CD14-positive monocyte (primary cell): Measurements from ENCODE around the gene DHX9. TPM values are rescaled to one million over a fixed set of nuclear protein-coding genes. Genes with fewer than 3 reads are reported as not detected.

Source experiments
- DNase-seq, 3 donors: peaks; one replicate each; pipeline ENCODE4 v3.0.0-alpha.2; 2011 to 2022
- H2AFZ ChIP-seq: 2 replicates; pipeline ENCODE4 v1.6.0; 2012; ENCODE audit warnings: mild to moderate bottlenecking, low read depth, low read length, inconsistent platforms; ENCODE audit not compliant: insufficient read depth, poor library complexity, severe bottlenecking
- H3K27ac ChIP-seq, 2 donors: 1 replicate in 1 of 2; 2 replicates in 1 of 2; pipeline ENCODE4 v1.5.1; 2012 to 2013; ENCODE audit warnings: low read length in 2 of 2, control low read depth in 1 of 2, inconsistent platforms in 1 of 2, low read depth in 1 of 2, mild to moderate bottlenecking in 1 of 2
- H3K27me3 ChIP-seq, 2 donors: one replicate each; pipeline versions ENCODE4 v1.6.0 to v1.6.1; 2011 to 2013; ENCODE audit warnings: low read length in 2 of 2; ENCODE audit not compliant: control insufficient read depth in 2 of 2, insufficient read depth in 2 of 2
- H3K36me3 ChIP-seq, 2 donors: replicated peaks in 1 of 2; 1 replicate in 1 of 2; 2 replicates in 1 of 2; pipeline versions ENCODE4 v1.5.1 to v1.6.1; 2012 to 2013; ENCODE audit warnings: low read length in 2 of 2, control low read depth in 1 of 2, inconsistent platforms in 1 of 2, mild to moderate bottlenecking in 1 of 2; ENCODE audit not compliant: insufficient read depth in 2 of 2, control insufficient read depth in 1 of 2
- H3K4me1 ChIP-seq, 2 donors: 1 replicate in 1 of 2; 2 replicates in 1 of 2; pipeline versions ENCODE4 v1.5.1 to v1.6.1; 2012 to 2013; ENCODE audit warnings: low read length in 2 of 2, control low read depth in 1 of 2, inconsistent platforms in 1 of 2, mild to moderate bottlenecking in 1 of 2, moderate library complexity in 1 of 2; ENCODE audit not compliant: insufficient read depth in 2 of 2, control insufficient read depth in 1 of 2
- H3K4me2 ChIP-seq: replicated peaks from 2 replicates; pipeline ENCODE3; 2012; ENCODE audit warnings: low read length, moderate library complexity, mild to moderate bottlenecking; ENCODE audit not compliant: poor library complexity, severe bottlenecking; ENCODE audit errors: extremely low read depth
- H3K4me3 ChIP-seq, 3 experiments: fragments of 200-600 bp in 1 of 3; sonication (generic) in 1 of 3; replicated peaks in 1 of 3; 1 replicate in 2 of 3; 2 replicates in 1 of 3; pipeline ENCODE4 v1.5.1; 2011 to 2013; ENCODE audit warnings: low read length in 3 of 3, mild to moderate bottlenecking in 3 of 3, control low read depth in 2 of 3, low read depth in 2 of 3, inconsistent platforms in 1 of 3, moderate library complexity in 1 of 3
- H3K79me2 ChIP-seq: 2 replicates; pipeline ENCODE4 v1.6.0; 2012; ENCODE audit warnings: mild to moderate bottlenecking, control low read depth, inconsistent platforms, low read length, moderate library complexity; ENCODE audit not compliant: insufficient read depth
- H3K9ac ChIP-seq: 2 replicates; pipeline ENCODE4 v1.6.0; 2017; ENCODE audit warnings: low read length, mild to moderate bottlenecking; ENCODE audit not compliant: insufficient read depth, poor library complexity, severe bottlenecking
- H3K9me3 ChIP-seq, 2 donors: replicated peaks in 1 of 2; 1 replicate in 1 of 2; 2 replicates in 1 of 2; pipeline versions ENCODE4 v1.5.1 to v1.6.1; 2012 to 2013; ENCODE audit warnings: low read length in 2 of 2, control low read depth in 1 of 2; ENCODE audit not compliant: control insufficient read depth in 1 of 2, insufficient read depth in 1 of 2
- H4K20me1 ChIP-seq: 2 replicates; pipeline ENCODE4 v1.6.0; 2012; ENCODE audit warnings: mild to moderate bottlenecking, low read length, control low read depth, moderate library complexity; ENCODE audit not compliant: insufficient read depth
- H3K27ac Mint-ChIP-seq, 7 donors: one replicate each; pipeline ENCODE4 v1.8.0; 2020; ENCODE audit warnings: mild to moderate bottlenecking in 7 of 7, mixed read lengths in 7 of 7, moderate library complexity in 6 of 7, inconsistent platforms in 2 of 7
- H3K27me3 Mint-ChIP-seq, 3 donors: one replicate each; pipeline ENCODE4 v1.8.0; 2021 to 2022; ENCODE audit warnings: low read depth in 3 of 3, mild to moderate bottlenecking in 3 of 3, mixed read lengths in 3 of 3, moderate library complexity in 3 of 3, inconsistent platforms in 1 of 3
- H3K36me3 Mint-ChIP-seq, 2 donors: one replicate each; pipeline ENCODE4 v1.8.0; 2020; ENCODE audit warnings: mixed read lengths in 2 of 2, inconsistent platforms in 1 of 2, mild to moderate bottlenecking in 1 of 2
- H3K4me1 Mint-ChIP-seq: one replicate; pipeline ENCODE4 v1.8.0; 2020; ENCODE audit warnings: mild to moderate bottlenecking, mixed read lengths
- H3K4me3 Mint-ChIP-seq, 2 donors: one replicate each; pipeline ENCODE4 v1.8.0; 2020; ENCODE audit warnings: mild to moderate bottlenecking in 2 of 2, mixed read lengths in 2 of 2, moderate library complexity in 1 of 2
- H3K9me3 Mint-ChIP-seq, 7 donors: one replicate each; pipeline ENCODE4 v1.8.0; 2020 to 2022; ENCODE audit warnings: mixed read lengths in 7 of 7, mild to moderate bottlenecking in 6 of 7, moderate library complexity in 6 of 7, inconsistent platforms in 2 of 7
- CTCF ChIP-seq: fragments of 200-600 bp; IDR thresholded peaks from one replicate; pipeline ENCODE4 v1.8.0; 2022; ENCODE audit warnings: antibody characterized with exemption, mild to moderate bottlenecking
- WGBS: methylation state at CpG from one replicate; pipeline ENCODE4 v1.1.5; 2013; ENCODE audit warnings: missing lambda C conversion rate; ENCODE audit not compliant: insufficient coverage; 5-methylcytosine and 5-hydroxymethylcytosine counted together
- intact Hi-C, 2 donors: fragments of 100-400 bp; cut with micrococcal nuclease; formaldehyde crosslinking; loops; one replicate each; pipeline versions ENCODE4 v1.15.0 to v1.15.1; 2023
- polyA plus RNA-seq, 3 donors: library from polyadenylated mRNA; depleted of rRNA in 1 of 3; unstranded in 2 of 3; stranded (reverse) in 1 of 3; fragments of 300-500 nt in 2 of 3; fragments of >200 nt in 1 of 3; fragmentation: Illumina TruSeq in 2 of 3; gene quantifications; 1 replicate in 2 of 3; 2 replicates in 1 of 3; pipeline ENCODE4 v1.2.3, GENCODE V29; 2012 to 2021

Gene DHX9
- polyA plus RNA-seq, 3 donors: 57.9 to 71.5 (median 58.5) TPM

- H3K4me1 Mint-ChIP-seq: no peaks in the 10 kb centered on the region
- H3K27ac Mint-ChIP-seq: no peak overlapping the region
- no peaks in the 10 kb centered on the region for H3K27me3 Mint-ChIP-seq
- Histone ChIP-seq H4K20me1 (peaks cover 68% of the 10 kb centered on the region), H3K27me3 (no peaks in the 10 kb centered on the region), H3K36me3 (peaks cover 100% of the 10 kb centered on the region in 2 donors), H3K27ac (no peak overlapping the region), H2AFZ (no peak overlapping the region), H3K4me1 (no peaks in the 10 kb centered on the region), H3K9me3 (no peaks in the 10 kb centered on the region), H3K4me3 (no peak overlapping the region), H3K4me2 (no peak overlapping the region), H3K79me2 (no peaks in the 10 kb centered on the region), H3K9ac (no peak overlapping the region)
- peaks cover 88 to 92% of the 10 kb centered on the region in 2 donors for H3K36me3 Mint-ChIP-seq
- H3K4me3 Mint-ChIP-seq: no peak overlapping the region
- no peak for TF ChIP-seq CTCF
- DNase-seq: no peak
- intact Hi-C loops: loop anchor here in 1 of 2 donors (10.0 kb wide), 1 partner anchor 1857 kb away; no protein-coding TSS in a partner anchor
- no peaks in the 10 kb centered on the region for H3K9me3 Mint-ChIP-seq
These were observed 28.7 kb downstream of the DHX9 start for GRCh38 chr1:182867861-182868260.

GRCh38 chr1:182869241-182869666 lies 30.1 kb downstream of the DHX9 start:
- no peak for TF ChIP-seq CTCF
- Mint-ChIP-seq H3K27ac (peak overlapping the region in 5 of 7 donors; percentile 6 to 69 (median 41)), H3K4me1 (no peaks in the 10 kb centered on the region), H3K36me3 (peaks cover 92 to 93% of the 10 kb centered on the region in 2 donors), H3K27me3 (no peaks in the 10 kb centered on the region), H3K4me3 (no peak overlapping the region), H3K9me3 (no peaks in the 10 kb centered on the region)
- Histone ChIP-seq H3K79me2 (no peaks in the 10 kb centered on the region), H3K27ac (peak overlapping the region in 1 of 2 donors; percentile 47), H3K9me3 (no peaks in the 10 kb centered on the region), H3K4me1 (no peaks in the 10 kb centered on the region), H3K4me3 (no peak overlapping the region), H3K4me2 (no peak overlapping the region), H3K36me3 (peaks cover 100% of the 10 kb centered on the region in 2 donors), H4K20me1 (peaks cover 65% of the 10 kb centered on the region), H3K27me3 (no peaks in the 10 kb centered on the region), H3K9ac (no peak overlapping the region), H2AFZ (no peak overlapping the region)
- no peak for DNase-seq
- intact Hi-C loops: loop anchor here in 1 of 2 donors (10.0 kb wide), 1 partner anchor 1856 kb away; no protein-coding TSS in a partner anchor
- 99% methylated on average over 11 of the region's 12 CpGs for WGBS
